PC-3 (cell line): ENCODE results near the gene PPP1R3F. TPM values are rescaled to one million over a fixed set of nuclear protein-coding genes. Genes with fewer than 3 reads are reported as not detected.
A peak's percentile ranks its signal among the peaks of the same experiment; 100 is the strongest.
"Not testable (repeated sequence)": the region's sequence is repeated elsewhere in the genome, so short reads cannot be mapped to it uniquely, and the experiment has no call there.

Source experiments
- ATAC-seq: fragments of 200-7000 bp; cut with Tn5 transposase; 2 replicates; pipeline ENCODE4 v1.9.1; 2020; ENCODE audit warnings: mild to moderate bottlenecking, moderate library complexity
- BruUV-seq: library from RNA; stranded (reverse); fragments of 400-500 nt; replicated peaks from 2 replicates; lab custom pipeline; 2021; lab: Mats Ljungman, UMichigan
- CTCF ChIA-PET: fragments of 300-600 bp; sonication (Branson Sonifier 250); formaldehyde crosslinking; loops from one replicate; lab custom pipeline; 2022; ENCODE audit warnings: antibody characterized with exemption; lab: Charles Lee
- POLR2A ChIA-PET: fragments of 300-600 bp; sonication (Branson Sonifier 250); formaldehyde crosslinking; loops from one replicate; lab custom pipeline; 2022; ENCODE audit warnings: antibody characterized with exemption; ENCODE audit not compliant: unreplicated experiment; lab: Charles Lee
- DNase-seq: peaks from one replicate; pipeline ENCODE4 v3.0.0-alpha.2; 2015
- H2AFZ ChIP-seq: fragments of 300-600 bp; sonication (generic); 2 replicates; pipeline ENCODE4 v1.6.0; 2016; ENCODE audit warnings: antibody characterized with exemption, low read length
- H3F3A ChIP-seq: fragments of 300-600 bp; sonication (generic); one replicate; pipeline ENCODE4 v1.6.0; 2017; ENCODE audit warnings: antibody characterized with exemption, low read length, control low read depth, mild to moderate bottlenecking; ENCODE audit not compliant: unreplicated experiment
- H3K27ac ChIP-seq: fragments of 300-600 bp; sonication (generic); 2 replicates; pipeline ENCODE4 v1.5.1; 2016; ENCODE audit warnings: mild to moderate bottlenecking, low read length
- H3K27me3 ChIP-seq: fragments of 300-600 bp; sonication (generic); 2 replicates; pipeline ENCODE4 v1.6.1; 2016; ENCODE audit warnings: low read length, mixed read lengths
- H3K36me3 ChIP-seq: fragments of 300-600 bp; sonication (generic); 2 replicates; pipeline ENCODE4 v1.6.1; 2016; ENCODE audit warnings: low read depth, mixed run types, low read length, mixed read lengths
- H3K4me1 ChIP-seq: fragments of 300-600 bp; sonication (generic); 2 replicates; pipeline ENCODE4 v1.5.1; 2016; ENCODE audit warnings: low read length; ENCODE audit not compliant: insufficient read depth
- H3K4me2 ChIP-seq: fragments of 300-600 bp; sonication (generic); 2 replicates; pipeline ENCODE4 v1.6.0; 2016; ENCODE audit warnings: low read length
- H3K4me3 ChIP-seq: fragments of 300-600 bp; sonication (generic); 2 replicates; pipeline ENCODE4 v1.5.1; 2016; ENCODE audit warnings: mild to moderate bottlenecking, low read length, mixed read lengths
- H3K79me2 ChIP-seq: fragments of 300-600 bp; sonication (generic); 2 replicates; pipeline ENCODE4 v1.6.1; 2017; ENCODE audit warnings: low read length, mixed read lengths
- H3K9ac ChIP-seq: fragments of 300-600 bp; sonication (generic); 2 replicates; pipeline ENCODE4 v1.6.0; 2016; ENCODE audit warnings: mild to moderate bottlenecking, low read length
- H3K9me2 ChIP-seq: fragments of 300-600 bp; sonication (generic); replicated peaks from 2 replicates; pipeline ENCODE4 v1.6.1; 2016; ENCODE audit warnings: mixed run types, low read length, mixed read lengths
- H3K9me3 ChIP-seq: fragments of 300-600 bp; sonication (generic); 2 replicates; pipeline ENCODE4 v1.6.1; 2016; ENCODE audit warnings: low read length, mixed read lengths
- H4K20me1 ChIP-seq: fragments of 300-600 bp; sonication (generic); 2 replicates; pipeline ENCODE4 v1.6.1; 2016; ENCODE audit warnings: low read length, mixed read lengths
- CTCF ChIP-seq: fragments of 300-600 bp; sonication (generic); conservative IDR thresholded peaks from 2 replicates; pipeline ENCODE4 v1.5.1; 2017; ENCODE audit warnings: antibody characterized with exemption, low read depth, mild to moderate bottlenecking, low read length
- EZH2 ChIP-seq: fragments of 300-600 bp; sonication (generic); IDR thresholded peaks from one replicate; pipeline ENCODE4 v1.6.1; 2017; ENCODE audit warnings: antibody characterized with exemption, mild to moderate bottlenecking, low read length; ENCODE audit not compliant: unreplicated experiment
- EZH2phosphoT487 ChIP-seq: fragments of 300-600 bp; sonication (generic); IDR thresholded peaks from 2 replicates; pipeline ENCODE4 v1.6.1; 2018; ENCODE audit warnings: mild to moderate bottlenecking, antibody characterized with exemption, low read length, borderline replicate concordance
- intact Hi-C: fragments of 100-400 bp; cut with micrococcal nuclease; formaldehyde crosslinking; loops from 2 replicates; pipeline ENCODE4 v1.9.0; 2023
- total RNA-seq: library from RNA; depleted of rRNA; stranded (reverse); fragments of >200 nt; gene quantifications from 2 replicates; pipeline ENCODE4 v1.2.3, GENCODE V29; 2014

PPP1R3F gene
- total RNA-seq, 1 experiment from 2014 or later: 11.8 TPM

GRCh38 chrX:49303346-49303745 lies 33.8 kb downstream of the PPP1R3F start, which contains the start of gene GAGE10:
Gene GAGE10 (plus strand): TSS chrX:49303646. CDS start chrX:49304860, 1,214 bp downstream.
- Histone ChIP-seq H4K20me1 (no peaks in the 10 kb centered on the region), H3K27ac (no peak within 1 kb of the TSS), H3K4me3 (no peak within 1 kb of the TSS), H3F3A (no peaks in the 10 kb centered on the region), H3K36me3 (no peaks in the 10 kb centered on the region), H3K27me3 (no peaks in the 10 kb centered on the region; the same call in 1 of the 2 replicates), H2AFZ (no peak within 1 kb of the TSS), H3K4me2 (no peak within 1 kb of the TSS), H3K9me2 (no peaks in the 10 kb centered on the region), H3K4me1 (no peaks in the 10 kb centered on the region), H3K9ac (no peak within 1 kb of the TSS), H3K79me2 (no peaks in the 10 kb centered on the region), H3K9me3 (no peaks in the 10 kb centered on the region)
- BruUV-seq: no TSS peak
- no peak for DNase-seq
- ATAC-seq: no peak
- intact Hi-C loops: no loop called here
- TF ChIP-seq EZH2 (no peak), CTCF (no peak), EZH2phosphoT487 (no peak)
- ChIA-PET CTCF (no interaction called here), POLR2A (no interaction called here)

GRCh38 chrX:49307775-49308174 lies 38.2 kb downstream of the PPP1R3F start:
- CTCF ChIA-PET, H3K27me3 ChIP-seq, H3K36me3 ChIP-seq, H3K4me2 ChIP-seq, intact Hi-C loops, POLR2A ChIA-PET, H3K4me3 ChIP-seq, H2AFZ ChIP-seq, DNase-seq, H3K27ac ChIP-seq, H3K9me3 ChIP-seq, H3F3A ChIP-seq, H3K9me2 ChIP-seq, BruUV-seq, ATAC-seq, H4K20me1 ChIP-seq, H3K79me2 ChIP-seq, H3K9ac ChIP-seq: not testable (repeated sequence)
- H3K4me1 ChIP-seq: peaks cover 11% of the 10 kb centered on the region; the same call in 1 of the 2 replicates

- CTCF ChIA-PET: no interaction called here
- BruUV-seq: no TSS peak
- intact Hi-C loops: no loop called here
- H3K4me1 ChIP-seq: peaks cover 11% of the 10 kb centered on the region; the same call in 1 of the 2 replicates
- TF ChIP-seq CTCF: no peak
- no peak for TF ChIP-seq EZH2phosphoT487
- no peak for TF ChIP-seq EZH2
- H3K79me2 ChIP-seq: no peaks in the 10 kb centered on the region
- no peaks in the 10 kb centered on the region for H4K20me1 ChIP-seq
- peak overlapping the region; percentile 87 for H3K4me2 ChIP-seq
- H3K9ac ChIP-seq: no peak overlapping the region
- no peak for DNase-seq
- peak overlapping the region; percentile 90; the same call in 1 of the 2 replicates for H2AFZ ChIP-seq
- H3K4me3 ChIP-seq: peak overlapping the region; percentile 62
- H3K9me3 ChIP-seq: no peaks in the 10 kb centered on the region
- no peak; the same call in 1 of the 2 replicates for ATAC-seq
- H3K27ac ChIP-seq: no peak overlapping the region
- H3K9me2 ChIP-seq: no peaks in the 10 kb centered on the region
- POLR2A ChIA-PET: no interaction called here
- peaks cover 3% of the 10 kb centered on the region for H3K27me3 ChIP-seq
- no peaks in the 10 kb centered on the region for H3K36me3 ChIP-seq
- no peaks in the 10 kb centered on the region for H3F3A ChIP-seq
Observed at GRCh38 chrX:49308604-49309269, 39.1 kb downstream of the PPP1R3F start.
